ENCODE data around the gene EXOC5. TPM values are rescaled to one million over a fixed set of nuclear protein-coding genes. Genes with fewer than 3 reads are reported as not detected.

The EXOC5 gene
- total and polyA plus RNA-seq, 2 experiments from 2014 or later = 71.5 to 79.8 TPM

- 49 to 57% methylated on average over 3 of the region's 3 CpGs for WGBS, 2 experiments (ENCODE audit: low coverage in 1 of 2, low lambda C conversion rate in 2 of 2, missing lambda C conversion rate in 2 of 2)
- no peak overlapping the region for H2AFZ ChIP-seq
- H3K27me3 ChIP-seq (replicated peaks; ENCODE audit: insufficient read depth) = no peaks in the 10 kb centered on the region
- H3K79me2 ChIP-seq (ENCODE audit: insufficient read depth) = no peaks in the 10 kb centered on the region
- H3F3A ChIP-seq (ENCODE audit: insufficient read depth) = no peaks in the 10 kb centered on the region
- TF ChIP-seq EZH2phosphoT487 (IDR thresholded peaks at IDR 0.05; ENCODE audit: insufficient read depth, low read depth) (no peak), EZH2 (IDR thresholded peaks at IDR 0.05; ENCODE audit: insufficient read depth, poor library complexity, severe bottlenecking) (no peak)
- H3K27ac ChIP-seq = no peak overlapping the region
- H3K36me3 ChIP-seq (ENCODE audit: low read depth) = no peaks in the 10 kb centered on the region
- no peaks in the 10 kb centered on the region for H4K20me1 ChIP-seq (ENCODE audit: insufficient read depth)
- H3K4me2 ChIP-seq (ENCODE audit: unreplicated experiment) = no peak overlapping the region
- in situ Hi-C loops (cut with MboI) = no loop called here
- no peak overlapping the region for H3K4me3 ChIP-seq
- no peak overlapping the region for H3K9ac ChIP-seq
- no peaks in the 10 kb centered on the region; the same call in 1 of the 2 replicates for H3K4me1 ChIP-seq (ENCODE audit: insufficient read depth)
- H3K9me2 ChIP-seq (ENCODE audit: insufficient read depth) = no peaks in the 10 kb centered on the region
- no peak for DNase-seq
- H3K9me3 ChIP-seq (ENCODE audit: low read depth) = no peaks in the 10 kb centered on the region
Observed at GRCh38 chr14:57299511-57299910, 30.8 kb upstream of the EXOC5 start.

DNA sequence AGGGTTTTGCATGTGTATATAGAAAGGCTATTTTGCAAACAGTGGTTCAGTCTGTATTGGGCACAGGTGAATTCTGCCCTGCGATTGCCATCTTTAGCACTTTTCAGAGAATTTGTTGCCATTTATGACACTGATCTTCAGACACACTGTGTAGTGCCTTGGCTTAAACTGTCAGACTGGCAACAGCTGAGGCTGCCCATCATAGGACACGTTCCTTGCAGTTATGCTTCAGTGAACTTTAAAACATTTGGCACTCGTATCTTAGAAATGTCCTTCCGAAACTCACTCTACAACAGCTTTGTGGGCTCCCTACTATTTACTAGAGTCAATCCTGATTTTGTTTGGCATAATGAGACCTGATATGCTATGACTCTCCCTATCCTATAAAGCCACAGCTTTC lies 29.1 kb upstream of the EXOC5 start:
- H3F3A ChIP-seq (ENCODE audit: insufficient read depth) = no peaks in the 10 kb centered on the region
- H3K9me3 ChIP-seq (ENCODE audit: low read depth) = no peaks in the 10 kb centered on the region
- in situ Hi-C loops (cut with MboI) = no loop called here
- TF ChIP-seq EZH2 (IDR thresholded peaks at IDR 0.05; ENCODE audit: insufficient read depth, poor library complexity, severe bottlenecking) (no peak), EZH2phosphoT487 (IDR thresholded peaks at IDR 0.05; ENCODE audit: insufficient read depth, low read depth) (no peak)
- H2AFZ ChIP-seq = no peak overlapping the region
- no peak overlapping the region for H3K4me3 ChIP-seq
- H3K27me3 ChIP-seq (replicated peaks; ENCODE audit: insufficient read depth) = no peaks in the 10 kb centered on the region
- no peak overlapping the region for H3K4me2 ChIP-seq (ENCODE audit: unreplicated experiment)
- no peaks in the 10 kb centered on the region; the same call in 1 of the 2 replicates for H3K4me1 ChIP-seq (ENCODE audit: insufficient read depth)
- DNase-seq = no peak
- H3K36me3 ChIP-seq (ENCODE audit: low read depth) = no peaks in the 10 kb centered on the region
- H3K9ac ChIP-seq = no peak overlapping the region
- H3K27ac ChIP-seq = no peak overlapping the region
- H3K9me2 ChIP-seq (ENCODE audit: insufficient read depth) = no peaks in the 10 kb centered on the region
- H4K20me1 ChIP-seq (ENCODE audit: insufficient read depth) = no peaks in the 10 kb centered on the region
- no peaks in the 10 kb centered on the region for H3K79me2 ChIP-seq (ENCODE audit: insufficient read depth)
- 82 to 83% methylated on average over 4 of the region's 4 CpGs for WGBS, 2 experiments (ENCODE audit: low coverage in 1 of 2, low lambda C conversion rate in 2 of 2, missing lambda C conversion rate in 2 of 2)

- H3K9me3 ChIP-seq (ENCODE audit: low read depth) = no peaks in the 10 kb centered on the region
- no peak overlapping the region for H3K4me2 ChIP-seq (ENCODE audit: unreplicated experiment)
- no peak overlapping the region for H3K9ac ChIP-seq
- no peaks in the 10 kb centered on the region; the same call in 1 of the 2 replicates for H3K4me1 ChIP-seq (ENCODE audit: insufficient read depth)
- in situ Hi-C loops (cut with MboI) = no loop called here
- no peak for DNase-seq
- no peaks in the 10 kb centered on the region for H4K20me1 ChIP-seq (ENCODE audit: insufficient read depth)
- H3K4me3 ChIP-seq = no peak overlapping the region
- no peak overlapping the region for H3K27ac ChIP-seq
- H3K27me3 ChIP-seq (replicated peaks; ENCODE audit: insufficient read depth) = no peaks in the 10 kb centered on the region
- H3K9me2 ChIP-seq (ENCODE audit: insufficient read depth) = no peaks in the 10 kb centered on the region
- H2AFZ ChIP-seq = no peak overlapping the region
- no peaks in the 10 kb centered on the region for H3F3A ChIP-seq (ENCODE audit: insufficient read depth)
- no peaks in the 10 kb centered on the region for H3K79me2 ChIP-seq (ENCODE audit: insufficient read depth)
- H3K36me3 ChIP-seq (ENCODE audit: low read depth) = no peaks in the 10 kb centered on the region
- WGBS, 2 experiments (ENCODE audit: low coverage in 1 of 2, low lambda C conversion rate in 2 of 2, missing lambda C conversion rate in 2 of 2) = 32 to 35% methylated on average over 1 of the region's 1 CpG
- TF ChIP-seq EZH2phosphoT487 (IDR thresholded peaks at IDR 0.05; ENCODE audit: insufficient read depth, low read depth) (no peak), EZH2 (IDR thresholded peaks at IDR 0.05; ENCODE audit: insufficient read depth, poor library complexity, severe bottlenecking) (no peak)
Observed at GRCh38 chr14:57295239-57295638, 26.5 kb upstream of the EXOC5 start.

GRCh38 chr14:57293866-57294837 lies 25.4 kb upstream of the EXOC5 start:
- Histone ChIP-seq H3K36me3 (ENCODE audit: low read depth) (peaks cover 2% of the 10 kb centered on the region; the same call in 1 of the 2 replicates), H3K4me2 (ENCODE audit: unreplicated experiment) (no peak overlapping the region), H3K4me3 (no peak overlapping the region), H3F3A (ENCODE audit: insufficient read depth) (no peaks in the 10 kb centered on the region), H3K9ac (no peak overlapping the region), H3K9me2 (ENCODE audit: insufficient read depth) (no peaks in the 10 kb centered on the region), H3K79me2 (ENCODE audit: insufficient read depth) (no peaks in the 10 kb centered on the region), H2AFZ (no peak overlapping the region), H4K20me1 (ENCODE audit: insufficient read depth) (no peaks in the 10 kb centered on the region), H3K27me3 (replicated peaks; ENCODE audit: insufficient read depth) (no peaks in the 10 kb centered on the region), H3K4me1 (ENCODE audit: insufficient read depth) (no peaks in the 10 kb centered on the region; the same call in 1 of the 2 replicates), H3K27ac (no peak overlapping the region), H3K9me3 (ENCODE audit: low read depth) (no peaks in the 10 kb centered on the region)
- in situ Hi-C loops (cut with MboI) = no loop called here
- 89 to 100% methylated on average over 1 of the region's 1 CpG for WGBS, 2 experiments (ENCODE audit: low coverage in 1 of 2, low lambda C conversion rate in 2 of 2, missing lambda C conversion rate in 2 of 2)
- no peak for TF ChIP-seq EZH2phosphoT487 (IDR thresholded peaks at IDR 0.05; ENCODE audit: insufficient read depth, low read depth)
- no peak for TF ChIP-seq EZH2 (IDR thresholded peaks at IDR 0.05; ENCODE audit: insufficient read depth, poor library complexity, severe bottlenecking)
- peak; percentile 55 for DNase-seq
